ENCODE data around the gene TGM2.

DNA sequence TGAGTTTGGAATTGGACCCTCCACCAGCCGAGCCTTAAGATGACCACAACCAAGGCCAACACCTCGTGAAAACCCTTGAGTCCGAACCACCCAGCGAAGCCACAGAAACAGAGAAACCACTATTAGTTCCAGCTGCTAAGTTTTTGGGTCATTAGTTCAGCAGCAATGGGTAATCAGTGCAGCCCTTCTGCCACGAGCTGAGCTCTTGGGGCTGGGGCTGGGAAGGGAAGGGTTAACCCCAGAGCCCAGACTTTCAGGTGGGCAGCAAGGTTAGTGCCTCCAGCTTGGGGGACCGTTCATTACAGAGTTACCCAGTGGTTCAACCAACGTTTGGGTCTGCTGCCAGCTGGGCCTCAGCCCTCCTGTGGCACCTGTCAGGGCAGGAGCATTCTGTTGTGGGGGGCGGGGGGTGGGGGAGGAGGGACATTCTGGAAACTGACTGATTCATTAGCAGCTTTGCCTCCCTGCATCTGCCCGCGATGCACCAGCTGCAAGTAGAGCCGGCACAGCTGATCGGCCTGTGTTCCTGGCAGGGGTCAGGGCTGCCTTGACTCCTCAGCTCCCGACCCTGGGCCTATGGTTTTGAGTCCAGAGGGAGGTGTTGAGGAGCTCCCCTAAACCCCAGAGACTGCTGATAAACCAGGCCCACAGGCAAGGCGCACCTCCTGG is 52.7 kb downstream of the TGM2 start:
- TF ChIP-seq, protein P1, sequence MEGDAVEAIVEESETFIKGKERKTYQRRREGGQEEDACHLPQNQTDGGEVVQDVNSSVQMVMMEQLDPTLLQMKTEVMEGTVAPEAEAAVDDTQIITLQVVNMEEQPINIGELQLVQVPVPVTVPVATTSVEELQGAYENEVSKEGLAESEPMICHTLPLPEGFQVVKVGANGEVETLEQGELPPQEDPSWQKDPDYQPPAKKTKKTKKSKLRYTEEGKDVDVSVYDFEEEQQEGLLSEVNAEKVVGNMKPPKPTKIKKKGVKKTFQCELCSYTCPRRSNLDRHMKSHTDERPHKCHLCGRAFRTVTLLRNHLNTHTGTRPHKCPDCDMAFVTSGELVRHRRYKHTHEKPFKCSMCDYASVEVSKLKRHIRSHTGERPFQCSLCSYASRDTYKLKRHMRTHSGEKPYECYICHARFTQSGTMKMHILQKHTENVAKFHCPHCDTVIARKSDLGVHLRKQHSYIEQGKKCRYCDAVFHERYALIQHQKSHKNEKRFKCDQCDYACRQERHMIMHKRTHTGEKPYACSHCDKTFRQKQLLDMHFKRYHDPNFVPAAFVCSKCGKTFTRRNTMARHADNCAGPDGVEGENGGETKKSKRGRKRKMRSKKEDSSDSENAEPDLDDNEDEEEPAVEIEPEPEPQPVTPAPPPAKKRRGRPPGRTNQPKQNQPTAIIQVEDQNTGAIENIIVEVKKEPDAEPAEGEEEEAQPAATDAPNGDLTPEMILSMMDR (IDR thresholded peaks at IDR 0.05) = no peak
- no peak for TF ChIP-seq POLR2AphosphoS5 (IDR thresholded peaks at IDR 0.05; ENCODE audit: low read depth, low read length)
- TF ChIP-seq, protein P2, sequence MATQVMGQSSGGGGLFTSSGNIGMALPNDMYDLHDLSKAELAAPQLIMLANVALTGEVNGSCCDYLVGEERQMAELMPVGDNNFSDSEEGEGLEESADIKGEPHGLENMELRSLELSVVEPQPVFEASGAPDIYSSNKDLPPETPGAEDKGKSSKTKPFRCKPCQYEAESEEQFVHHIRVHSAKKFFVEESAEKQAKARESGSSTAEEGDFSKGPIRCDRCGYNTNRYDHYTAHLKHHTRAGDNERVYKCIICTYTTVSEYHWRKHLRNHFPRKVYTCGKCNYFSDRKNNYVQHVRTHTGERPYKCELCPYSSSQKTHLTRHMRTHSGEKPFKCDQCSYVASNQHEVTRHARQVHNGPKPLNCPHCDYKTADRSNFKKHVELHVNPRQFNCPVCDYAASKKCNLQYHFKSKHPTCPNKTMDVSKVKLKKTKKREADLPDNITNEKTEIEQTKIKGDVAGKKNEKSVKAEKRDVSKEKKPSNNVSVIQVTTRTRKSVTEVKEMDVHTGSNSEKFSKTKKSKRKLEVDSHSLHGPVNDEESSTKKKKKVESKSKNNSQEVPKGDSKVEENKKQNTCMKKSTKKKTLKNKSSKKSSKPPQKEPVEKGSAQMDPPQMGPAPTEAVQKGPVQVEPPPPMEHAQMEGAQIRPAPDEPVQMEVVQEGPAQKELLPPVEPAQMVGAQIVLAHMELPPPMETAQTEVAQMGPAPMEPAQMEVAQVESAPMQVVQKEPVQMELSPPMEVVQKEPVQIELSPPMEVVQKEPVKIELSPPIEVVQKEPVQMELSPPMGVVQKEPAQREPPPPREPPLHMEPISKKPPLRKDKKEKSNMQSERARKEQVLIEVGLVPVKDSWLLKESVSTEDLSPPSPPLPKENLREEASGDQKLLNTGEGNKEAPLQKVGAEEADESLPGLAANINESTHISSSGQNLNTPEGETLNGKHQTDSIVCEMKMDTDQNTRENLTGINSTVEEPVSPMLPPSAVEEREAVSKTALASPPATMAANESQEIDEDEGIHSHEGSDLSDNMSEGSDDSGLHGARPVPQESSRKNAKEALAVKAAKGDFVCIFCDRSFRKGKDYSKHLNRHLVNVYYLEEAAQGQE (IDR thresholded peaks at IDR 0.05; ENCODE audit: insufficient read depth in 1 of 2, low read depth in 2 of 2, low read length in 1 of 2) = no peak
- TF ChIP-seq TCF7L2 (IDR thresholded peaks at IDR 0.05; ENCODE audit: low read depth, low read length) = no peak
- TF ChIP-seq SIN3A (IDR thresholded peaks at IDR 0.05; ENCODE audit: borderline replicate concordance, insufficient read depth, low read depth, low read length) = no peak
